K562 (cell line): ENCODE results near the gene POLR2L. TPM values are rescaled to one million over a fixed set of nuclear protein-coding genes. Genes with fewer than 3 reads are reported as not detected.

Source experiments
- CBX3 ChIP-seq, 2 experiments: IDR thresholded peaks; 1 replicate in 1 of 2; 2 replicates in 1 of 2; pipeline ENCODE4 v1.6.1; 2012; ENCODE audit warnings: inconsistent platforms in 2 of 2, low read length in 2 of 2, borderline replicate concordance in 1 of 2, control low read depth in 1 of 2
- CCNT2 ChIP-seq: IDR thresholded peaks from 2 replicates; pipeline ENCODE4 v1.6.1; 2011; ENCODE audit warnings: borderline replicate concordance, low read depth, mild to moderate bottlenecking, moderate library complexity, mixed read lengths, low read length; ENCODE audit not compliant: insufficient read length; ENCODE audit errors: extremely low read depth
- CREBBP ChIP-seq: IDR thresholded peaks from one replicate; pipeline ENCODE4 v1.6.1; 2012; ENCODE audit warnings: low read depth, mild to moderate bottlenecking, control low read depth, inconsistent platforms, low read length
- CSDE1 ChIP-seq, 2 experiments: fragments of 450-650 bp; IDR thresholded peaks; 2 replicates each; pipeline ENCODE4 v1.6.1; 2016; ENCODE audit warnings: mild to moderate bottlenecking in 1 of 2
- DACH1 ChIP-seq: fragments of 450-650 bp; IDR thresholded peaks from 2 replicates; pipeline ENCODE4 v1.6.1; 2018; ENCODE audit not compliant: partially characterized antibody
- HMG20B ChIP-seq: fragments of 250-450 bp; sonication (Bioruptor Pico); IDR thresholded peaks from 2 replicates; pipeline ENCODE4 v1.5.0; 2021; ENCODE audit warnings: mild to moderate bottlenecking
- KHSRP ChIP-seq: fragments of 450-650 bp; IDR thresholded peaks from 2 replicates; pipeline ENCODE4 v1.6.1; 2017
- NR2C2 ChIP-seq, 2 experiments: fragments of 200-800 bp in 1 of 2; sonication (Bioruptor generic) in 1 of 2; sonication (generic) in 1 of 2; formaldehyde crosslinking in 1 of 2; IDR thresholded peaks; 2 replicates each; pipeline versions ENCODE4 v1.6.1 to v1.8.0; 2016 to 2022; ENCODE audit warnings: mild to moderate bottlenecking in 1 of 2, missing compliant biosample characterization in 1 of 2, missing genetic modification characterization in 1 of 2, missing genetic modification reagents in 1 of 2
- SIRT6 ChIP-seq: IDR thresholded peaks from one replicate; pipeline ENCODE4 v1.6.1; 2012; ENCODE audit warnings: low read depth, mild to moderate bottlenecking, control low read depth, inconsistent platforms, low read length, moderate library complexity
- SUPT5H ChIP-seq: fragments of 450-650 bp; IDR thresholded peaks from 2 replicates; pipeline ENCODE4 v1.6.1; 2016
- ZNF134 ChIP-seq: fragments of 250-450 bp; sonication (Bioruptor Pico); conservative IDR thresholded peaks from 2 replicates; pipeline ENCODE4 v1.4.0; 2020
- ZNF408 ChIP-seq: fragments of 250-450 bp; sonication (Bioruptor Pico); IDR thresholded peaks from 2 replicates; pipeline ENCODE4 v1.4.0; 2020; ENCODE audit warnings: low read depth, mild to moderate bottlenecking, moderate library complexity
- polyA plus RNA-seq, 8 experiments: library from polyadenylated mRNA; depleted of rRNA in 4 of 8; stranded (reverse) in 5 of 8; unstranded in 3 of 8; fragments of >200 nt; fragmentation: Nextera tagmentation in 2 of 8; fragmentation: Illumina TruSeq in 1 of 8; extraction: Ambion mirVana in 2 of 8; extraction: Trizol in 1 of 8; gene quantifications; 2 replicates each; pipeline versions ENCODE4 v1.2.1 to v1.2.3, GENCODE V29; 2011 to 2014; ENCODE audit warnings: inconsistent platforms in 1 of 8, missing spikeins in 1 of 8
- total RNA-seq, 7 experiments: library from RNA; depleted of rRNA in 6 of 7; stranded (reverse); fragments of >200 nt in 6 of 7; fragmentation: Illumina TruSeq in 2 of 7; extraction: Trizol in 2 of 7; gene quantifications; 2 replicates each; pipeline versions ENCODE4 v1.2.1 to v1.2.3, GENCODE V29; 2011 to 2021; ENCODE audit warnings: low replicate concordance in 1 of 7
- TF ChIP-seq, protein P1 (sequence below): sonication (generic); formaldehyde crosslinking; IDR thresholded peaks from 2 replicates; pipeline ENCODE4 v1.8.1; 2023; ENCODE audit warnings: missing genetic modification reagents, mild to moderate bottlenecking, borderline replicate concordance
- TF ChIP-seq, protein P2 (sequence below), 3 experiments: fragments of 200-800 bp in 1 of 3; fragments of 250-450 bp in 1 of 3; fragments of 450-650 bp in 1 of 3; sonication (Bioruptor Pico) in 1 of 3; sonication (Bioruptor generic) in 1 of 3; formaldehyde crosslinking in 1 of 3; IDR thresholded peaks; 2 replicates each; pipeline versions ENCODE4 v1.6.1 to v1.8.0; 2016 to 2022; ENCODE audit warnings: mild to moderate bottlenecking in 2 of 3, missing genetic modification characterization in 2 of 3, missing compliant biosample characterization in 1 of 3, moderate library complexity in 1 of 3
- TF ChIP-seq, protein P3 (sequence below): fragments of 150-350 bp; IDR thresholded peaks from 2 replicates; pipeline ENCODE4 v1.6.1; 2014; ENCODE audit warnings: low read depth, mild to moderate bottlenecking, low read length, borderline replicate concordance

POLR2L gene
- total and polyA plus RNA-seq, 9 of the 15 experiments (the other 6 are each of a cell fraction or from before 2014, with no cell fraction given), result 38.3 to 688 (median 108) TPM

DNA sequence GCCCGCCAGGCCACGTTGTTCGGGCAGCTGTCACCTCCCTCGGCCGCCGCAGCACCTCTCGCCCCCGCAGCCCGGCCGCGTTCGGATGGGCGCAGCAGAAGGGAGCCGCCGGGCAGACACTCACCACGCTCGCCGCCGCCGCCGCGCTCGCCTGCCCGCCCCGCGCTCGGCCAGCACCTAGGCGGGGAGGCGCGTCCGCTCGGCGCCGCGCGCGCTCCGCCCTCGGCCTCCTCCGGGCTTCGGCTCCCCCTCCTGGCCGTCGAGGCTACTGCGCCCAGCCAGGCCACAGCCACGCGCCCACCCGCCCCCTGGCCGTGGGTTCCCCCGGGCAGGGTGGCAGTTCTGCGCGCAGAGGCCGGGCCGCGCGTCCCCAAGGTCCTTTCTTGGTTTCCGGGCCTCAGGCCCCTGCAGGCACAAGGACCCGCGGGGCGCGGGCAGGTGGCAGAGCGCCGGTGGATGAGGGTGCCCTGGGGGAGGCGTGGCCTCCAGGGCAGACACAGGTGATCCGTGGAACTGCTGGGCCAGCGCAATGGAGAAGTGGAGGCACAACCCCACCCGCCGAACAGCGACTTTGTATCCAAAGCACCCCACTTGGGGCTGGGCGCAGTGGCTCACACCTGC lies 44.1 kb downstream of the POLR2L start, which contains the start of gene SLC25A22 (continued):
- TF ChIP-seq, protein P1, sequence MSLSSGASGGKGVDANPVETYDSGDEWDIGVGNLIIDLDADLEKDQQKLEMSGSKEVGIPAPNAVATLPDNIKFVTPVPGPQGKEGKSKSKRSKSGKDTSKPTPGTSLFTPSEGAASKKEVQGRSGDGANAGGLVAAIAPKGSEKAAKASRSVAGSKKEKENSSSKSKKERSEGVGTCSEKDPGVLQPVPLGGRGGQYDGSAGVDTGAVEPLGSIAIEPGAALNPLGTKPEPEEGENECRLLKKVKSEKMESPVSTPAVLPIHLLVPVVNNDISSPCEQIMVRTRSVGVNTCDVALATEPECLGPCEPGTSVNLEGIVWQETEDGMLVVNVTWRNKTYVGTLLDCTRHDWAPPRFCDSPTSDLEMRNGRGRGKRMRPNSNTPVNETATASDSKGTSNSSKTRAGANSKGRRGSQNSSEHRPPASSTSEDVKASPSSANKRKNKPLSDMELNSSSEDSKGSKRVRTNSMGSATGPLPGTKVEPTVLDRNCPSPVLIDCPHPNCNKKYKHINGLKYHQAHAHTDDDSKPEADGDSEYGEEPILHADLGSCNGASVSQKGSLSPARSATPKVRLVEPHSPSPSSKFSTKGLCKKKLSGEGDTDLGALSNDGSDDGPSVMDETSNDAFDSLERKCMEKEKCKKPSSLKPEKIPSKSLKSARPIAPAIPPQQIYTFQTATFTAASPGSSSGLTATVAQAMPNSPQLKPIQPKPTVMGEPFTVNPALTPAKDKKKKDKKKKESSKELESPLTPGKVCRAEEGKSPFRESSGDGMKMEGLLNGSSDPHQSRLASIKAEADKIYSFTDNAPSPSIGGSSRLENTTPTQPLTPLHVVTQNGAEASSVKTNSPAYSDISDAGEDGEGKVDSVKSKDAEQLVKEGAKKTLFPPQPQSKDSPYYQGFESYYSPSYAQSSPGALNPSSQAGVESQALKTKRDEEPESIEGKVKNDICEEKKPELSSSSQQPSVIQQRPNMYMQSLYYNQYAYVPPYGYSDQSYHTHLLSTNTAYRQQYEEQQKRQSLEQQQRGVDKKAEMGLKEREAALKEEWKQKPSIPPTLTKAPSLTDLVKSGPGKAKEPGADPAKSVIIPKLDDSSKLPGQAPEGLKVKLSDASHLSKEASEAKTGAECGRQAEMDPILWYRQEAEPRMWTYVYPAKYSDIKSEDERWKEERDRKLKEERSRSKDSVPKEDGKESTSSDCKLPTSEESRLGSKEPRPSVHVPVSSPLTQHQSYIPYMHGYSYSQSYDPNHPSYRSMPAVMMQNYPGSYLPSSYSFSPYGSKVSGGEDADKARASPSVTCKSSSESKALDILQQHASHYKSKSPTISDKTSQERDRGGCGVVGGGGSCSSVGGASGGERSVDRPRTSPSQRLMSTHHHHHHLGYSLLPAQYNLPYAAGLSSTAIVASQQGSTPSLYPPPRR (CRISPR knock-in tag), result no peak
- TF ChIP-seq, protein P2, sequence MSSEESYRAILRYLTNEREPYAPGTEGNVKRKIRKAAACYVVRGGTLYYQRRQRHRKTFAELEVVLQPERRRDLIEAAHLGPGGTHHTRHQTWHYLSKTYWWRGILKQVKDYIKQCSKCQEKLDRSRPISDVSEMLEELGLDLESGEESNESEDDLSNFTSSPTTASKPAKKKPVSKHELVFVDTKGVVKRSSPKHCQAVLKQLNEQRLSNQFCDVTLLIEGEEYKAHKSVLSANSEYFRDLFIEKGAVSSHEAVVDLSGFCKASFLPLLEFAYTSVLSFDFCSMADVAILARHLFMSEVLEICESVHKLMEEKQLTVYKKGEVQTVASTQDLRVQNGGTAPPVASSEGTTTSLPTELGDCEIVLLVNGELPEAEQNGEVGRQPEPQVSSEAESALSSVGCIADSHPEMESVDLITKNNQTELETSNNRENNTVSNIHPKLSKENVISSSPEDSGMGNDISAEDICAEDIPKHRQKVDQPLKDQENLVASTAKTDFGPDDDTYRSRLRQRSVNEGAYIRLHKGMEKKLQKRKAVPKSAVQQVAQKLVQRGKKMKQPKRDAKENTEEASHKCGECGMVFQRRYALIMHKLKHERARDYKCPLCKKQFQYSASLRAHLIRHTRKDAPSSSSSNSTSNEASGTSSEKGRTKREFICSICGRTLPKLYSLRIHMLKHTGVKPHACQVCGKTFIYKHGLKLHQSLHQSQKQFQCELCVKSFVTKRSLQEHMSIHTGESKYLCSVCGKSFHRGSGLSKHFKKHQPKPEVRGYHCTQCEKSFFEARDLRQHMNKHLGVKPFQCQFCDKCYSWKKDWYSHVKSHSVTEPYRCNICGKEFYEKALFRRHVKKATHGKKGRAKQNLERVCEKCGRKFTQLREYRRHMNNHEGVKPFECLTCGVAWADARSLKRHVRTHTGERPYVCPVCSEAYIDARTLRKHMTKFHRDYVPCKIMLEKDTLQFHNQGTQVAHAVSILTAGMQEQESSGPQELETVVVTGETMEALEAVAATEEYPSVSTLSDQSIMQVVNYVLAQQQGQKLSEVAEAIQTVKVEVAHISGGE (CRISPR knock-in tag; IDR thresholded peaks at IDR 0.05), result peak in 1 of 3 experiments; percentile 64; a peak in 1 of 6 replicates
- TF ChIP-seq, protein P3, sequence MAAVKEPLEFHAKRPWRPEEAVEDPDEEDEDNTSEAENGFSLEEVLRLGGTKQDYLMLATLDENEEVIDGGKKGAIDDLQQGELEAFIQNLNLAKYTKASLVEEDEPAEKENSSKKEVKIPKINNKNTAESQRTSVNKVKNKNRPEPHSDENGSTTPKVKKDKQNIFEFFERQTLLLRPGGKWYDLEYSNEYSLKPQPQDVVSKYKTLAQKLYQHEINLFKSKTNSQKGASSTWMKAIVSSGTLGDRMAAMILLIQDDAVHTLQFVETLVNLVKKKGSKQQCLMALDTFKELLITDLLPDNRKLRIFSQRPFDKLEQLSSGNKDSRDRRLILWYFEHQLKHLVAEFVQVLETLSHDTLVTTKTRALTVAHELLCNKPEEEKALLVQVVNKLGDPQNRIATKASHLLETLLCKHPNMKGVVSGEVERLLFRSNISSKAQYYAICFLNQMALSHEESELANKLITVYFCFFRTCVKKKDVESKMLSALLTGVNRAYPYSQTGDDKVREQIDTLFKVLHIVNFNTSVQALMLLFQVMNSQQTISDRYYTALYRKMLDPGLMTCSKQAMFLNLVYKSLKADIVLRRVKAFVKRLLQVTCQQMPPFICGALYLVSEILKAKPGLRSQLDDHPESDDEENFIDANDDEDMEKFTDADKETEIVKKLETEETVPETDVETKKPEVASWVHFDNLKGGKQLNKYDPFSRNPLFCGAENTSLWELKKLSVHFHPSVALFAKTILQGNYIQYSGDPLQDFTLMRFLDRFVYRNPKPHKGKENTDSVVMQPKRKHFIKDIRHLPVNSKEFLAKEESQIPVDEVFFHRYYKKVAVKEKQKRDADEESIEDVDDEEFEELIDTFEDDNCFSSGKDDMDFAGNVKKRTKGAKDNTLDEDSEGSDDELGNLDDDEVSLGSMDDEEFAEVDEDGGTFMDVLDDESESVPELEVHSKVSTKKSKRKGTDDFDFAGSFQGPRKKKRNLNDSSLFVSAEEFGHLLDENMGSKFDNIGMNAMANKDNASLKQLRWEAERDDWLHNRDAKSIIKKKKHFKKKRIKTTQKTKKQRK, result no peak
- TF ChIP-seq SIRT6 (no peak), NR2C2 (CRISPR knock-in tag; IDR thresholded peaks at IDR 0.05) (no peak), NR2C2 (tag; IDR thresholded peaks at IDR 0.05) (no peak), CBX3 (IDR thresholded peaks at IDR 0.05; ENCODE audit: borderline replicate concordance in 1 of 2, low read length in 2 of 2) (no peak), CCNT2 (peak; percentile 68), ZNF134 (no peak), ZNF408 (CRISPR knock-in tag) (no peak), CSDE1 (IDR thresholded peaks at IDR 0.05) (no peak), KHSRP (no peak), DACH1 (no peak), CREBBP (no peak), HMG20B (no peak), SUPT5H (no peak; the same call in 1 of the 2 replicates)
